ENCODE results near the gene TMPRSS12.

TMPRSS12 gene

DNA sequence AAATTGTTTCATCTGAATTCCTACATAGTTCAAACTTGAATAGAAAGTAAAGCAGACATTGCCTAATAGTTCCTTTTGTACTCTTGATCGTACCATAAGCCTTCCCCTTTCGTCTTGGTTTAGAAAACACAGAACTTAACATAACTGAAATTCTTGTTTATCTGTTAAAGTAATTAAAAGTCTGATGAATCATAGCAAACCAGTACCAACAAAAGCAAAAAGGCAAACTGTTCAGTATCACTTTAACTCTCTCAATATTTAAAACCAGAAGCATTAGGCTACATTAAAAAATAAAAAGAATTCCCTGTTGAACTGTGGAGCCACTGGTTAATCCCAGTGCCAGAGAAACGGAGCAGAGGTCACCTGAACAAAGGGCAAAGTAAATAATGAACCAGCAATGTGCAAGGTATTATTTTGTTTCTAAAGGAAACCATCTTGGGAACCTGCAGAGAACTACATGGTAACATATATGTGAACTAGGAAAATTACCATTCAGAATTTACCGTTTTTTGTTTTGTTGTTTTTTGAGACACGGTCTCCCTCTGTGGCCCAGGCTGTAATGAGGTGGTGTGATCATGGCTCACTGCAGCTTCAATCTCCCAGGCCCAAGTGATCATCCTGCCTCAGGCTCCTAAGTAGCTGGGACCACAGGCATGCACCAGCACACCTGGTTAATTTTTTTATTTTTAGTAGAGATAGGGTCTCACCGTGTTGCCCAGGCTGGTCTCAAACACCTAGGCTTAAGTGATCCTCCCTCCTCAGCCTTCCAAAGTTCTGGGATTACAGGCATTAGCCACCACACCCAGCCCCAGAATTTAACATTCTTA, 92.5 kb downstream of the TMPRSS12 start:
- Histone ChIP-seq H3K4me1 (ENCODE audit: control insufficient read depth, insufficient read depth, low read length, unreplicated experiment) (peaks cover 15% of the 10 kb centered on the region), H3K27ac (ENCODE audit: low read depth, low read length) (peak overlapping the region; percentile 49)

DNA sequence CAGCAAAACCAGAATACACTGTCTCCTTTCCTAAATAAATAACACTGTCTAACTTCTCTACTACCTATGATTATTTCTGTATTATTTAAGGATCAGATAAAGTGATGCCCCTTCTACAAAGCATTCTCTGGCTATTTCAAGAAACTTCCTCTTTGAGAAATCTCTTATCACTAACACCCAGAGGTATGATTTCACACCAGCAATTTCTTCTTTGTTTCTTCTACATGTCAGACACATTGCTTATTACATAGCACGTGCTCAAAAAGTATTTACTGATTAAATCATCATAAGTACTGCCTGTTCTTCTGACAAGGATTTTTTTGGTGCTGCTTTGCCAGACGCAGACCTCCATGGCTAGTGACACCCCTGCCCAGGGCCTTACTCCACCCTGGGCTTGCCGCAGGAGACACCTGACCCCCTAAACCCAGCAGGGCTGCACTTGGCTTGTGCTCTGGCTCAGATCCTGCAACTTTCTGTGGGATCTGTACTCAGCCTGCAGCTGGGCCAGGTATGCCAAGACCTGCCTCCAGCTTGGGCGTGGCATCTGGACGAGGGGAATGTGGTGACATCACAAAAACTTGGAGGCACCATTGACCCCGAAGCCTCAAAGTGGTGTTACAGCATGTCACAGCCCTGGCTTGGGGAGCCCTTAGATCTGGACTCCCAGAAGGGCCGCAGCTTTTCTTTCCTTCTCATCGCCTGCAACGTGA, 94.2 kb downstream of the TMPRSS12 start:
- Histone ChIP-seq H3K27me3 (ENCODE audit: insufficient read depth, low read length) (no peaks in the 10 kb centered on the region), H3K27ac (ENCODE audit: low read depth, low read length) (no peak overlapping the region), H3K79me2 (ENCODE audit: control insufficient read depth, insufficient read depth, low read length, unreplicated experiment) (no peaks in the 10 kb centered on the region), H3K36me3 (ENCODE audit: insufficient read depth, low read length) (peaks cover 6% of the 10 kb centered on the region; the same call in 1 of the 2 replicates), H3K4me3 (ENCODE audit: low read depth, low read length) (no peak overlapping the region), H3K4me1 (ENCODE audit: control insufficient read depth, insufficient read depth, low read length, unreplicated experiment) (peaks cover 15% of the 10 kb centered on the region), H2AFZ (ENCODE audit: low read length, unreplicated experiment) (no peak overlapping the region)

More for the DNA sequence above, 92.5 kb downstream of the TMPRSS12 start:
- peaks cover 8% of the 10 kb centered on the region for H3K36me3 ChIP-seq (ENCODE audit: insufficient read depth, low read length)
- peak overlapping the region; percentile 43 for H2AFZ ChIP-seq (ENCODE audit: low read length, unreplicated experiment)
- no peaks in the 10 kb centered on the region for H3K27me3 ChIP-seq (ENCODE audit: insufficient read depth, low read length)
- peak overlapping the region; percentile 44 for H3K4me3 ChIP-seq (ENCODE audit: low read depth, low read length)
- H3K79me2 ChIP-seq (ENCODE audit: control insufficient read depth, insufficient read depth, low read length, unreplicated experiment): no peaks in the 10 kb centered on the region
